Fibroblast of the conjunctiva (primary cell): Measurements from ENCODE around the gene ST6GALNAC2.
A peak's percentile ranks its signal among the peaks of the same experiment; 100 is the strongest.
"Not testable (repeated sequence)": the region's sequence is repeated elsewhere in the genome, so short reads cannot be mapped to it uniquely, and the experiment has no call there.

Experiments used
- DNase-seq: peaks from one replicate; pipeline ENCODE4 v3.0.0-alpha.2; 2010; ENCODE audit warnings: low read depth

ST6GALNAC2 gene

GRCh38 chr17:76585649-76586593 lies at the start of gene ST6GALNAC2:
Gene ST6GALNAC2, minus strand, starts transcription at chr17:76585860. Its CDS starts 52 bp downstream, at chr17:76585808.
- DNase-seq, result no peak

GRCh38 chr17:76635039-76635438 lies 49.4 kb upstream of the ST6GALNAC2 start:
- no peak for DNase-seq

- no peak for DNase-seq
Observed at GRCh38 chr17:76633628-76634328, 48.1 kb upstream of the ST6GALNAC2 start.

GRCh38 chr17:76631821-76632565 lies 46.3 kb upstream of the ST6GALNAC2 start:
- DNase-seq, result no peak

- no peak for DNase-seq
Observed at GRCh38 chr17:76630151-76630550, 44.5 kb upstream of the ST6GALNAC2 start.

- no peak for DNase-seq
Observed at GRCh38 chr17:76627510-76627909, 41.9 kb upstream of the ST6GALNAC2 start.

GRCh38 chr17:76626442-76626841 lies 40.8 kb upstream of the ST6GALNAC2 start:
- no peak for DNase-seq

GRCh38 chr17:76625496-76625895 lies 39.8 kb upstream of the ST6GALNAC2 start:
- DNase-seq, result no peak

GRCh38 chr17:76623271-76624146 lies 37.8 kb upstream of the ST6GALNAC2 start:
- peak; percentile 42 for DNase-seq

- DNase-seq, result no peak
Observed at GRCh38 chr17:76617838-76618237, 32.2 kb upstream of the ST6GALNAC2 start.

GRCh38 chr17:76614912-76615617 lies 29.4 kb upstream of the ST6GALNAC2 start:
- DNase-seq, result no peak

- DNase-seq, result not testable (repeated sequence)
Observed at GRCh38 chr17:76614064-76614759, 28.6 kb upstream of the ST6GALNAC2 start.

- DNase-seq, result no peak
Observed at GRCh38 chr17:76612977-76613851, 27.6 kb upstream of the ST6GALNAC2 start.

GRCh38 chr17:76612465-76612864 lies 26.8 kb upstream of the ST6GALNAC2 start:
- no peak for DNase-seq

- DNase-seq, result no peak
Observed at GRCh38 chr17:76611758-76612157, 26.1 kb upstream of the ST6GALNAC2 start.

GRCh38 chr17:76611080-76611749 lies 25.6 kb upstream of the ST6GALNAC2 start:
- DNase-seq, result not testable (repeated sequence)

GRCh38 chr17:76606685-76607084 lies 21.0 kb upstream of the ST6GALNAC2 start:
- DNase-seq, result not testable (repeated sequence)

- DNase-seq, result no peak
Observed at GRCh38 chr17:76601065-76601464, 15.4 kb upstream of the ST6GALNAC2 start.
